ENCODE data around the gene GOLGA1. TPM values are rescaled to one million over a fixed set of nuclear protein-coding genes. Genes with fewer than 3 reads are reported as not detected.

The GOLGA1 gene
- total and polyA plus RNA-seq, 9 of the 15 experiments (the other 6 are each of a cell fraction or from before 2014, with no cell fraction given), result 2.9 to 15.9 (median 8.5) TPM

GRCh38 chr9:124861342-124862229, 79.3 kb downstream of the GOLGA1 start, which contains the start of the genes ARPC5L and RPL35 (continued):
- TF ChIP-seq TSHZ1 (CRISPR knock-in tag; IDR thresholded peaks at IDR 0.05) (no peak), ETS2 (tag; IDR thresholded peaks at IDR 0.05; ENCODE audit: borderline replicate concordance, poor library complexity, severe bottlenecking) (no peak), ZNF512 (tag; IDR thresholded peaks at IDR 0.05) (no peak), ZBTB49 (CRISPR knock-in tag; IDR thresholded peaks at IDR 0.05; ENCODE audit: borderline replicate concordance) (0 out of 2 replicates have a peak, but pooled peaks have one; percentile 32), ZBTB1 (CRISPR knock-in tag; IDR thresholded peaks at IDR 0.05; ENCODE audit: borderline replicate concordance, low read depth) (no peak), IFI16 (CRISPR knock-in tag; IDR thresholded peaks at IDR 0.05) (no peak), ZNF280B (CRISPR knock-in tag; IDR thresholded peaks at IDR 0.05) (no peak), ZKSCAN3 (CRISPR knock-in tag; IDR thresholded peaks at IDR 0.05) (no peak), NR0B1 (IDR thresholded peaks at IDR 0.05; ENCODE audit: partially characterized antibody) (no peak), ZNF197 (CRISPR knock-in tag; IDR thresholded peaks at IDR 0.05; ENCODE audit: low read depth) (no peak), ZNF41 (CRISPR knock-in tag; conservative IDR thresholded peaks at IDR 0.05) (no peak), TAF9B (IDR thresholded peaks at IDR 0.05; ENCODE audit: partially characterized antibody) (no peak), KDM4B (IDR thresholded peaks at IDR 0.05; ENCODE audit: borderline replicate concordance in 2 of 2, low read depth in 1 of 2) (peak in 1 of 2 experiments; percentile 83; a peak in 2 of 4 replicates), MTA2 (IDR thresholded peaks at IDR 0.05; ENCODE audit: low read depth) (peak; percentile 80), ZNF780A (CRISPR knock-in tag; IDR thresholded peaks at IDR 0.05) (no peak)
